Endometrial microvascular endothelial cells (primary cell): ENCODE measurements around the gene SEC61A2. TPM values are rescaled to one million over a fixed set of nuclear protein-coding genes. Genes with fewer than 3 reads are reported as not detected.
"Not testable (repeated sequence)": the region's sequence is repeated elsewhere in the genome, so short reads cannot be mapped to it uniquely, and the experiment has no call there.

Experiments used
- in situ Hi-C: cut with HindIII; loops from 2 replicates; pipeline ENCODE4 v1.10.0; 2017; ENCODE audit warnings: low sequenced_read_pairs, low pct_unique_long_range_greater_than_20kb; ENCODE audit errors: inconsistent ontology term
- total RNA-seq: library from RNA; depleted of rRNA; stranded (reverse); fragments of >200 nt; gene quantifications from one replicate; pipeline ENCODE4 v1.2.3, GENCODE V29; 2015; ENCODE audit errors: inconsistent ontology term

The SEC61A2 gene
- total RNA-seq, 1 donor from 2014 or later, result 7.4 TPM

DNA sequence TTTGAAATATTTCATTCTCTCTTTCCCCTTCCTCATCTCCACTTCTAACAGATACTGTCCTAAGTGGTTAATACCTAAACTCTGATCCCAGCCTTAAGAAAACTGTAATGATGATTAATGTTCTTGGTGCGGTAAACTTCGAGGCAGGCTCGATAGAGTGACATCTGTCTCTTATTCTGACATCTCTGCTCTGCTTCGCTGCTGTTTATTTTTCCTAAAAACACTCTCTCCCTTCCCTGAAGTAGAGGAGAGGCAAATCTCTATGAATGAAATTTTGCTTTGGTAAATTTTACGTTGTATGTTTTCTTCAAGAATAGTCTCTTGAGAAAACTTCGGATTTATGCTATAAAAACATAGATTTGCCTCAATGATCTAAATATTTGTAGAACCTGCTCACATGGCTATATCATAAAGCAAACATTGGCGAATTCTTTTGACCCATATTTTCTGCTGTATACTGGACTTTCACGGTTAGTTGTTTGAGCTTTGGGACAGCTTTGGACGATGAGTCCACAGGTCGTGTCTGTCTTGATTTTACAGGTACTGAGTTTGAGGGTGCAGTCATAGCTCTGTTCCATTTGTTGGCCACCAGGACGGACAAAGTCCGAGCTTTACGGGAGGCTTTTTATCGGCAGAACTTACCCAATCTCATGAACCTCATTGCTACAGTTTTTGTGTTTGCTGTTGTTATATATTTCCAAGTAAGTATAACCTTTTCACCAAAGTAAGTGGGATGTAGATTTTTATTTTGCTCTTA, 27.1 kb downstream of the SEC61A2 start:
- in situ Hi-C loops, result no loop called here

DNA sequence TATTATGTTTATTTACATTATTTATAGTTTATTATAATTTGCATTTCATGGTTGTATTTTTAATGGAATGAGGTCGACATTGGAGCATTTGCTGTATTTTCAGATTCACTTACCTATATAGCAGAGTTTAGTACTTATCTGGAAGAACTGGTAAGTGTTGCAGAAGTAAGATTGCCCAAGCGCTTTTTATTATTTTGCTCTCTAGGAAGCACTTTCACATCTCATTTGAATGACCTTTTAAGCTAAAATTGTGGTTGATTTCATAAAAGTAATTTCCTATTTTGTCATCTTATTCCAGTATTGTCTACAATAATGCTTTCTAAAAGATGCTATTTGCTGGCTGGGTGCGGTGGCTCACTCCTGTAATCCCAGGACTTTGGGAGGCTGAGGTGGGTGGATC, 28.6 kb downstream of the SEC61A2 start:
- in situ Hi-C loops, result no loop called here

DNA sequence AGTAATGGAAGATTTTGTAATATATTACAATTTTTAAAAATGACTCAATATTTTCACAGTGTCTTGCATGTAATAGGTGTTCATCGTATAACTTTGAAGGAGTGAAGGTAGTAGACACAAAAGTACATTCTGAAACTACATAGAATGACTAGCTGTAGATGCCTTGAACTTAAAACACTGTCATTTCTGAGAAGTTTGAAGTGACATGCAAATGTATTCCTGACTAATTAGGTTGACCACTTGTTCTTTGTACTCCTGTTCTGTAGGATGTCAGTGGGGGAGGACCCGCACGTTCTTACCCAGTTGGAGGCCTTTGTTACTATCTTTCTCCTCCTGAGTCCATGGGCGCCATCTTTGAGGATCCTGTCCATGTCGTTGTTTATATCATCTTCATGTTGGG, 31.2 kb downstream of the SEC61A2 start:
- in situ Hi-C loops, result no loop called here

DNA sequence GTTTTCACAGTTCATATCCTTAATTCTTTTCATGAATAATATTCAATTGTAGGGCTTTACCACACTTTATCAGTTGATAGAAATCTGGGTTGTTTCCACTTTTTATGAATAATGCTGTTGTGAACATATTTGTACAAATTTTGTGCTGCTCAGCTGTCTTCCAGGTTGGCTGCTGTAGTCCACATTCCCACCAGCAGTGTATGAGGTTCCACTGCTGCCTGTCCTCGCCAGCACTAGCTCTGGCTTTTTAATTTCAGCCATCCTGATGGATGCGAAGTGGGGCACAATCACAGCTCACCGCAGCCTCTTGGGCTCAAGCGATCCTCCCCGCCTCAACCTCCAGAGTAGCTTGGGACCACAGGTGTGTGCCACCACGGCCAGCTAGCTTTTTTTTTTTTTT, 33.5 kb downstream of the SEC61A2 start:
- in situ Hi-C loops, result no loop called here

DNA sequence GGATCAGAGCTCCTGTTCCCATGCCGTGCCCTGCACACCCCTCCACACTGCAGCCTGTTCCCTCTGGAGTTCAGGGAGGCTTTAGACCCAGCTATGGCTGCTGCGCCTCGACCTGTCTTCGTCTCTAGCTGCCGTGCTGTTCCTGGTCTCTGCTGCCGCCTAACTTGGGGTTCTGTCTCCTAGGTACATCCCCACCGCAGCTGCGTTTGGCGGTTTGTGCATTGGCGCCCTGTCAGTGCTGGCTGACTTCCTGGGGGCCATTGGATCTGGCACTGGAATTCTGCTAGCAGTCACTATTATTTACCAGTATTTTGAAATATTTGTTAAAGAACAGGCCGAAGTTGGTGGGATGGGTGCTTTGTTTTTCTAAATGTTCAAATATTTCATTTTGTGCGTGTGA, 34.6 kb downstream of the SEC61A2 start:
- in situ Hi-C loops, result no loop called here

DNA sequence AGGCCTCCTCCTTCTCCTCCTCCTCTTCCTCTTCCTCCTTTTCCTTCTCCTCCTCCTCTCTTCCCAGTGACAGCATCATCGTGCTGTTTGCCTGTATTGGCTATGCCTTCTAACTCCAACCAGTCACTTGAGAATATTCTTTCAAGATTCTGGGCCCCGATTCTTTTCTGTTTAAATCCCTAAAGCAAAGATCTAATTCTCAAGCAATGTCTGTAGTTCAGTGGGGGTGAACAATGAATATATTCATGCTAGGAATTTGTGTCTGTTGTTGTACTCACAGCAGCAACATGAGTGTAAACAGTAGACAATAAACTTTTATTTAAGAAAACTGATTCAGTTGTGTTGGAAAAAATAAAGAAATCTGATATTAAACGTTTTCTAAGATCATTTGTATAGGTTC, 35.6 kb downstream of the SEC61A2 start:
- in situ Hi-C loops, result no loop called here

DNA sequence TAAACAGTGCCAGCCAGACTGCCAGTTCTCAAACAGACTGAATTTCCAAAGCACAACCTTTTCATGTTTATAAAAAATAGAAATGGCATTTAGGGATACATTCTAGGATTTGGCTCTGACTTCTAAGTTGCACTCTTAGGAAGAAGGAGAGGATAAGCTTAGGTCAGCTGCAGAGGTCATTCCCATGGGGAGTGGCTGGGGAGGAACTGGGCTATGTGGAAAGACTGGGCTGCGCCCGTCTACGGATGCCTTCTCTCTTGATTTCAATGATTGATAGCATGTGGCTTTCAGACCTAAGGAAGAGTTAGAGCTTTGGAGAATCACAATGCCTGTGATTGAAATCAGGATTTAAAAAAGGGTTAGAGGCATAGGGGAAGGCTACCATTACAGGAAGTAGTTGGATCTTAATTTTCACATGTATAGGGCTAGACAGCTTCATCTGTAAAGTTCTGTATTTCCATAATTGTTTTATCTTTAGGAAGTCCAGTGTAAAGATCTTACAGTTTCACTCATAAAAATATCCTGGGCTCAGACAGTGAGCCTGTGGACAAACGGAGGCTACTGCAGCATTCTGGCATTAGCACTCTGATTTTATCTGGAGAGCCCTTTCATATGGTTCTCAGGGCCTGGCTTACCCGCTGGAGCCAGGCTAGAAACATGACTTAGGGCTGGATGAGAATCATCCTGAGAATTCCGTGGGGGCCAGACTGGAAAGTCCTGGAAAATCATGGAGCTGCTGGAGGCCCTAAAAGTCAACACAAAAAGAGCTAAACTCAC, 36.7 kb downstream of the SEC61A2 start:
- in situ Hi-C loops, result no loop called here

DNA sequence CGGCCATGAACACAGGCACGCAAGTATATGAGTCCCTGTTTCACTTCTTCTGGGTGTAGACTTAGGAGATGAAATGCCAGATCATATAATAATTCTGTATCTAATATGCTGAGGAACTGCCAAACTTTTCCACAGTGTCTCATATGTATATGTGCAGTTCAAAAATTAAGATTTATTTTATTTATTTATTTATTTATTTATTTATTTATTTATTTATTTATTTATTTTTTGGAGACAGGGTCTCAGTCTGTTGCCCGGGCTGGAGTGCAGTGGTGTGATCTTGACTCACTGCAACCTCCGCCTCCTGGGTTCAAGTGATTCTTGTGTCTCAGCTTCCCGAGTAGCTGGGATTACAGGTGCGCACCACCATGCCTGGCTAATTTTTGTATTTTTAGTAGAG, 42.0 kb downstream of the SEC61A2 start:
- in situ Hi-C loops, result not testable (repeated sequence)

DNA sequence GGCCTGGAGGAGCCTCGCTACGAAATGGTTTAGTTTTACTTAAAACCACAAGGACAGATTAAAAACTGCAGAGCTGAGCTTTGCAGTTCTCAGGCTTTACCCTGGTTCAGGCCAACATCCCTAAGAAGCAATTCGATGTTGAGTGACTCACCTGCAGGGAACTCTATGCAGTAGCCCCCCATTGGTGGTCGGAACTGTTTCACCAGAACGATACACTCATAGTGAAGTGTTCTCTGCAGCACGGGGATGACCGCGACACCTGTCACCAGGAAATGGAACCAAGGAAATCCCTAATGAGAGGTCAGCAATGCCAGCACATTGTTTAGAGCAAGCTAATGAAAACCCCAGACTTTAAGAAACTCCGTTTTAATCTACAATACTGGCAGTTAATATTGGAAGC, 48.2 kb downstream of the SEC61A2 start:
- in situ Hi-C loops, result no loop called here

DNA sequence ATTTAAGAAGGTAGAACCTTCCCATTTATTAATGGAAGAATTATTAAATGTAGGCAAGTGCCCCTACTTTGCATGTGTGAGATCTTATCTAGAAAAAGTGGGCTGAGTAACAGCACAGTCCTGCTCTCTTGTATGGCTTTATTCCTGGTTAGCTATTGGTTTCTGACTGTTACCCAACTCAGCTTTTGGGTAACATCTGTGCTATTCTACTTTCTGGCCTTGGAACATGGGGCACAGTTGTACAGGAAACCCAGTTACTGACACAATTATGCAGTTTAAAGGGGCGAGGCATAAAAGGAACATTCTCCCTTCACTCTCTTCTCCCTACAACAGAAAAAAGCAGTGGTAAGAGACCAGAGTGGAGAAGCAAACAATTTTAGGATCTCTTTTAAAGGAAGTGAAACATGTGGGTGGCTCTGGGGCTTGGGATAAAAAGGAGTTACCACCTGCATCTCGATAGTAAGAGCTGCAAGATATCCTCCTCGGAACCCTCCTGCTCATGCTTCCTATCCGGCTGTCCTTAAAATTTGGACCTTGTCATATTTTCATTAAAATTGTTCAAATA, 50.2 kb downstream of the SEC61A2 start:
- in situ Hi-C loops, result no loop called here

DNA sequence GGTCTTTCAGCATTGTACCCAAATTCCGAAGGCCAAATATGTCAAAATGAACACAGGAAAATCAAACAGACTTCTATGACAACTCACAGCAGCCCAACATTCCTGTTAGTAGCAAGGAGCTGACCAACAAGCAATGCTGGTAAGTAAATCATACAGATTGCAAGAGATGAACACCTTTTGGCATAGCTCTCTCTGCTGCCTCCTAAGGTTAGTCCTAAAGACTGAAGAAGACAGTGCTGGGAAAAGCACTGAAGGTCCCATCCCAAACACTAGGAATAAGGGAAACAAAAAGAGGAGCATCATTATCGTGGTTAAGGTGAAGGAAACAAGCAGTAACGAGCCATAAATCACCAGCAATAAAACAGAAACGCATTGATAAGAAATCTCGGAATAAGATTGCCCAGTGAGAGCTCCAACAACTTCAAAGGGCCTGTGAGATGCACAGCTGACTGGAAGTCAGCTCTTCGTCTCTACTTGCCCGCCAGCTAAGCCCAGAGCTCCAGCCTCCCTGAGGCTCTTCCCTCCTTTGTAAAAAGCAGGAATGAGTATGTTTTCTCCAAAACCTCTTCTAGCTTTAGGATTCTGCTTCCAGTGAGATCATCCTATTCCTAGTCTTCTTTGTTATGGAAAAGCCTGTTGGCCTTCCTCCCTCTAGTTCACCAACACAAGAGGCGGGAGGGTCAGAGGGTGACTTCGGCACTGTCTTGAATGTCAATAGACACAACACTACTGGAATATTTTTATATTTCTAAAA, 50.9 kb downstream of the SEC61A2 start:
- in situ Hi-C loops, result no loop called here

DNA sequence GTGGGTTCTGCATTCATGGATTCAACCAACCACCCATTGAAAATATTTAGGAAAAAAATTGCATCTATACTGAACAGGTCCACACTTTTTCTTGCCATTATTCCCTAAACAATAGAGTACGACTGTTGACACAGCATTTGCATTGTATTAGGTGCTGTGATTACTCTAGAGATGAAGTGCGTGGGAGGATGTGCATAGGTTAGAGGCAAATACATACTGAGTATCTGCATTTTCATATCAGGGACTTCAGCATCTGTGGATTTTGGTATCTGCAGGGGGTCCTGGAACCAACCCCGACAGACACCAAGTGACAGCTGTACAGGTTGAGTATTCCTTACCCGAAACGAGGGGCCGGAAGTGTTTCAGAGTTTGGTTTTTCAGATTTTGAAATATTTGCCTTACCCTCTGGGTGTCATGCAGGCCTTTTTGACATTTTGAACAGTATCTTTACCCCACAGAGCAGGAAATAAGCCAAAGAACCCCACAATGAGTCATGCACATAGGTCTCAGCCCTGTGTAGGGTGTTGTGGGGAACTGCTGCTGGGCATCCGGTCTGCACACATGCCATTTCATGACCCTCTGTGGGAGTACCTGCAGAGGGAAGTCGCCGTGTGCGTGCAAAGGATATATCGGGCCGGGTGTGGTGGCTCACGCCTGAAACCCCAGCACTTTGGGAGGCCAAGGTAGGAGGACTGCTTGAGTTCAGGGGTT, 51.7 kb downstream of the SEC61A2 start:
- in situ Hi-C loops, result no loop called here

DNA sequence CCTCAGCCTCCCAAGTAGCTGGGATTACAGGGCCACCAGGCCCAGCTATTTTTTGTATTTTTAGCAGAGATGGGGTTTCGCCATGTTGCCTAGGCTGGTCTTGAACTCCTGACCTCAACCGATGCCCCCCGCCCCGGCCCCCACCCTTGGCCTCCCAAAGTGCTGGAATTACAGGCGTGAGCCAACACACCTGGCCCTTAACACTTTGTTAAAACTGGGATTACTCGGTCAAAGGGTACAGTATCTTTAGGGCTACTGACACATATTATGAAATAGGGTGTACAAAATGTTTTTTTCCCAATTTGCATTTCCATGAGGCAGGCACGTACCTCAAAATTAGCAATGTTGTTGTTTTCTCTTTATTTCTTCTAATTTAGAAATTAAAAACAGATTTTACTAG, 54.7 kb downstream of the SEC61A2 start:
- in situ Hi-C loops, result no loop called here

DNA sequence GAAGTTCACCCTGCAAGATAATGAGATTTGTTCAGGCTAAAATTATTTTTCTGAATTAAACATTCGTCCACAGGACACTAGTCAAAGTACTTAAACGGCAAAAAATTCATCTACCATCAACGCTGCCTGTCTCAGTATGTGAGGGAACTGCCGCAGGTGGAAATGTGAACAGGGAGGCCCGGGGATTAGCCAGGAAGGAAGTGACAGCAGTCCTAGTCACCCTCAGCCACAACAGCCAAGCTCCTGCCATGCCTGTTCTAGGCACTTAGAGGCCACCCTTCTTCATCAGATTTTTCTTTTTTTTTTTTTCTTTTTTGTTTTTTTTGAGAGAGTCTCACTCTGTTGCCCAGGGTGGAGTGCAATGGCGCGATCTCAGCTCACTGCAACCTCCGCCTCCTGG, 56.8 kb downstream of the SEC61A2 start:
- in situ Hi-C loops, result no loop called here

DNA sequence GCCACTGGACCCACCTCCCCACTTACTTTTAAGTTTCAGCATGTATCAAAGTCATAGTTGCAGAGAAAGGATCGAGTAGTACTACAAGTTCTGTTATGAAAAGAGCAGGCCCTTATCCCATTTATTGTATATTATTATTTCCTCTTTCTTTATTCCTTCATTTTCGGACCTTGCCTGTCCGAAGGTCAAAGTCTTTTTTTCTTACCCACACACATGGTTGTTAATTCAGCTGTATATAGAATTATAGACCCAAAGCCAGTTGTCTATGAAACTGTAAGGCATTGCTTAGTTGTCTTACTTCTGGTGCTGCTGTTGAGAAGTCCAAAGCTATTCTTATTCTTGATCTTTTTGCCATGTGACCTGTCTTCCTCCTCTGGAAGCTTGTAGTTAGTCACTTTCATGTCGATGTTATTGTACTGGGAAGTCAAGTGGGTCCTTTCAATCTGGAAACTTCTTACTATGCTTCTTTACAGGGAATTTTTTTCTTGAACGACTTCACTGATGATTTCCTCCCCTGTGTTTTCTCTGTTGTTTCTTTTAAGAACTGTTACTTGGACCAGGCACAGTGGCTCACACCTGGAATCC, 57.9 kb downstream of the SEC61A2 start:
- in situ Hi-C loops, result no loop called here

DNA sequence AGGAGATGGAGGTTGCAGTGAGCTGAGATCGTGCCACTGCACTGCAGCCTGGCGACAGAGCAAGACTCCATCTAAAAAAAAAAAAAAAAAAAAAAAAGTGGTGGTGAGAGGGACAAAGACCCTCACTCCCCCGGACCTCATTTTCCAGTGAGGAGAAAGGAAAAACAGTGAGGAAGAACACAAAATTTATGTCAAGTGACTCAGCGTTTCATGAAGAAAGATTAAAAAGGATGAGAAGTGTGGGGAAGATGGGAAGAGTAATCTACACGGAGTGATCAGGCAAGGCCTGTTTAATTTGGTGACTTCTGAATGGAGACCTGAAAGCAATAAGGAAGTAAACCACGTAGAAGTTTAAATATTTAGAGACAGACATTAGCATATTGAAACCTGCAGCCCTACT, 59.2 kb downstream of the SEC61A2 start:
- in situ Hi-C loops, result no loop called here

DNA sequence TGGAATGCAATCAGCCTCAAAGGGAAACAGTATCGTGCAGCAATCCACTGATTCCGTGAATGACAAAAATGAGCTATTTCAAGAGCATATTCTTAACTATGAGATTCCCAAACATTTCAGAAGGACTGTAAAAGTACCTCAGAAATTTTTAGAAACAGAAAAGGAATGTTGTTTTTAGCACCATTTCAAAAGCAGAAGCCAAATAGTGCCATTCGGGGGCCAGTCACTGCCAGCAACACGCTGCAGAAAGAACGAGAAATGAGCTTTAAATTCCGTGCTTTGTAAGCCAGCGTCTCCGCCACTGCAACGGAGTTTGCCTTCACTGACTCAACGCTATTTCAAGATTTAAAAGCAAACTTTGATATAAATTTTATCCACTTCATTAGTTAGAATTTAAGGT, 59.9 kb downstream of the SEC61A2 start:
- in situ Hi-C loops, result no loop called here

DNA sequence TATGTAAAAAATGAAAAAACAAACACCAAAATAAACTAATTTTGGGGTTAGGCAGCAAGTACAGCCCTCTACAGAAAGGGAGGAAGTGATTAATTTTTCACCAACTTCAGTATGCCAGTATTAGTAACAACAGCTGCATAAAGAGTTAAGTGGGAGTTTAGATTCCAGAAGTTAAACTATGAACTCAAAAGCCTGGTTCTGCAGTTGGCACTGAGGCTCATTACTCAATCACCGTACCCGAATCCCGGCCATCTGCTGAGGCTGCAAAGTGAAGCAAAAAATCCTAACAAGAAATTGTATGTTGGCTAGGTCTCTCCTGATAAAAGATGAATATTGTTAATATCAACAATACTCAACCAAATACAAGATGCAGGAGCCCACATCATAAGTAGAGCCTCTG, 62.2 kb downstream of the SEC61A2 start:
- in situ Hi-C loops, result no loop called here

DNA sequence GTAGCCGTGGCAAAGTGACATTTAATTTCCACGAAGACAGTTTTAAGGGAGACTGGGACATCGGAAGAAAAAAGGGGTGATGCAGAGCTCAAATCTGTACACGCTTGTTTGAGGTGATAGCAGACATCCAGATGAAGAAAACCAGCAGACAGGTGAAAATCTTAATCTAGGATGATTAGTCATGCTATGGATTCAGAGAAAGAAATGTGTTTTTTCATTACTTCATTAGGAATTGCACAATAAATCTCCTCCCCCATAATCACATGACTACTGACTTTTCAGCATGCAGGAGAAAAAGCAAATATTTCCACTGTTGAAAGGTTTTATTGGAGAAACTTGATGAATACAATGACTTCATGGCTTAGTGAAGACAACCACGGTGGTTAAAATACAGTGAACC, 63.7 kb downstream of the SEC61A2 start:
- in situ Hi-C loops, result no loop called here
